Hepatocyte (in vitro differentiated cells): ENCODE results near the gene PDLIM5. TPM values are rescaled to one million over a fixed set of nuclear protein-coding genes. Genes with fewer than 3 reads are reported as not detected.

Experiments
- DNase-seq: peaks from one replicate; pipeline ENCODE4 v3.0.0-alpha.2; 2016; ENCODE audit warnings: low spot score
- H2AFZ ChIP-seq: fragments of 200-600 bp; sonication (generic); 2 replicates; pipeline ENCODE4 v1.6.0; 2016; ENCODE audit warnings: antibody characterized with exemption, mild to moderate bottlenecking
- H3K27ac ChIP-seq: fragments of 200-600 bp; sonication (generic); 2 replicates; pipeline ENCODE4 v1.5.1; 2016; ENCODE audit warnings: mild to moderate bottlenecking
- H3K27me3 ChIP-seq: fragments of 200-600 bp; sonication (generic); 2 replicates; pipeline ENCODE4 v1.6.1; 2016
- H3K36me3 ChIP-seq: fragments of 200-600 bp; sonication (generic); replicated peaks from 2 replicates; pipeline ENCODE4 v1.5.1; 2016; ENCODE audit warnings: low read depth; ENCODE audit not compliant: insufficient read depth
- H3K4me1 ChIP-seq: fragments of 200-600 bp; sonication (generic); 2 replicates; pipeline ENCODE4 v1.5.1; 2016; ENCODE audit warnings: mild to moderate bottlenecking, moderate library complexity; ENCODE audit not compliant: insufficient read depth
- H3K4me2 ChIP-seq: fragments of 200-600 bp; sonication (generic); 2 replicates; pipeline ENCODE4 v1.6.0; 2016
- H3K4me3 ChIP-seq: fragments of 200-600 bp; sonication (generic); 2 replicates; pipeline ENCODE4 v1.5.1; 2016; ENCODE audit warnings: mild to moderate bottlenecking
- H3K79me2 ChIP-seq: fragments of 200-600 bp; sonication (generic); 2 replicates; pipeline ENCODE4 v1.6.0; 2017; ENCODE audit warnings: mild to moderate bottlenecking
- H3K9me2 ChIP-seq: fragments of 200-600 bp; sonication (generic); replicated peaks from 2 replicates; pipeline ENCODE4 v1.6.0; 2017; ENCODE audit warnings: mild to moderate bottlenecking; ENCODE audit not compliant: insufficient read depth
- H3K9me3 ChIP-seq: fragments of 200-600 bp; sonication (generic); 2 replicates; pipeline ENCODE4 v1.5.1; 2016; ENCODE audit warnings: low read depth, mild to moderate bottlenecking
- H4K20me1 ChIP-seq: fragments of 200-600 bp; sonication (generic); 2 replicates; pipeline ENCODE4 v1.6.0; 2016; ENCODE audit warnings: mild to moderate bottlenecking; ENCODE audit not compliant: insufficient read depth, poor library complexity, severe bottlenecking
- CTCF ChIP-seq: fragments of 200-600 bp; sonication (generic); IDR thresholded peaks from 2 replicates; pipeline ENCODE4 v1.5.1; 2016; ENCODE audit warnings: antibody characterized with exemption, mild to moderate bottlenecking; ENCODE audit not compliant: poor library complexity
- EZH2 ChIP-seq: fragments of 200-600 bp; sonication (generic); IDR thresholded peaks from 2 replicates; pipeline ENCODE4 v1.6.1; 2016; ENCODE audit warnings: antibody characterized with exemption, mild to moderate bottlenecking, borderline replicate concordance
- EZH2phosphoT487 ChIP-seq: fragments of 200-600 bp; sonication (generic); IDR thresholded peaks from one replicate; pipeline ENCODE4 v1.6.1; 2018; ENCODE audit warnings: antibody characterized with exemption, mild to moderate bottlenecking, low read depth, moderate library complexity; ENCODE audit not compliant: unreplicated experiment, severe bottlenecking
- whole genome bisulfite sequencing: methylation state at CpG from one replicate; pipeline ENCODE4 v1.1.6; 2016; ENCODE audit warnings: low lambda C conversion rate; ENCODE audit errors: missing lambda C conversion rate; 5-methylcytosine and 5-hydroxymethylcytosine counted together
- polyA plus RNA-seq: library from polyadenylated mRNA; unstranded; fragments of >200 nt; fragmentation: Nextera tagmentation; extraction: Ambion mirVana; gene quantifications from 2 replicates; pipeline ENCODE4 v1.2.1, GENCODE V29; 2016
- total RNA-seq: library from RNA; depleted of rRNA; stranded (reverse); fragments of >200 nt; gene quantifications from 2 replicates; pipeline ENCODE4 v1.2.3, GENCODE V29; 2014

PDLIM5 gene
- total and polyA plus RNA-seq, 2 experiments from 2014 or later, result 97.1 to 121 TPM

GRCh38 chr4:94714365-94715160, 262.8 kb downstream of the PDLIM5 start:
- H3K9me3 ChIP-seq, result no peaks in the 10 kb centered on the region
- H3K79me2 ChIP-seq, result no peaks in the 10 kb centered on the region
- no peaks in the 10 kb centered on the region for H4K20me1 ChIP-seq
- no peak overlapping the region for H3K4me3 ChIP-seq
- H3K4me2 ChIP-seq, result no peak overlapping the region
- H3K27ac ChIP-seq, result no peak overlapping the region
- no peak overlapping the region for H2AFZ ChIP-seq
- no peaks in the 10 kb centered on the region for H3K4me1 ChIP-seq
- H3K9me2 ChIP-seq, result no peaks in the 10 kb centered on the region
- DNase-seq, result no peak
- WGBS, result 90% methylated on average over 5 of the region's 5 CpGs
- TF ChIP-seq EZH2, result no peak
- no peak for TF ChIP-seq CTCF
- TF ChIP-seq EZH2phosphoT487, result no peak
- H3K36me3 ChIP-seq, result no peaks in the 10 kb centered on the region
- no peaks in the 10 kb centered on the region for H3K27me3 ChIP-seq

GRCh38 chr4:94715726-94716125, 264.0 kb downstream of the PDLIM5 start:
- H3K27ac ChIP-seq, result no peak overlapping the region
- no peaks in the 10 kb centered on the region for H4K20me1 ChIP-seq
- WGBS, result 66% methylated on average over 6 of the region's 6 CpGs
- no peaks in the 10 kb centered on the region for H3K9me2 ChIP-seq
- H3K4me1 ChIP-seq, result no peaks in the 10 kb centered on the region
- H3K79me2 ChIP-seq, result no peaks in the 10 kb centered on the region
- no peaks in the 10 kb centered on the region for H3K36me3 ChIP-seq
- TF ChIP-seq EZH2, result no peak
- TF ChIP-seq EZH2phosphoT487, result no peak
- no peak for TF ChIP-seq CTCF
- DNase-seq, result no peak
- no peak overlapping the region for H3K4me2 ChIP-seq
- H3K4me3 ChIP-seq, result no peak overlapping the region
- no peaks in the 10 kb centered on the region for H3K9me3 ChIP-seq
- no peak overlapping the region for H2AFZ ChIP-seq
- no peaks in the 10 kb centered on the region for H3K27me3 ChIP-seq

Other genes starting within 250 kb of the PDLIM5 start
- gene SMARCAD1, start 244.1 kb upstream of the PDLIM5 start, total RNA-seq, result 50.0 and 58.1 TPM in 2 replicates
- gene SMARCAD1, start 244.1 kb upstream of the PDLIM5 start, polyA plus RNA-seq, result 14.7 and 18.3 TPM in 2 replicates
- gene HPGDS, start 109.1 kb upstream of the PDLIM5 start, total RNA-seq, result 0.08 and 1.6 TPM in 2 replicates
- 0.30 and 0.49 TPM in 2 replicates for gene HPGDS, start 109.1 kb upstream of the PDLIM5 start, polyA plus RNA-seq